ENCODE results near the gene RTRAF.

RTRAF gene

GRCh38 chr14:52049721-52050588 lies 60.6 kb downstream of the RTRAF start:
- no peak for DNase-seq (ENCODE audit: low read depth in 2 of 2)

GRCh38 chr14:52051251-52051650 lies 61.9 kb downstream of the RTRAF start:
- DNase-seq (ENCODE audit: low read depth in 2 of 2), result no peak

- DNase-seq (ENCODE audit: low read depth in 2 of 2), result no peak
Measured at GRCh38 chr14:52051871-52052270, 62.5 kb downstream of the RTRAF start.

GRCh38 chr14:52052288-52052943 lies 63.1 kb downstream of the RTRAF start:
- DNase-seq (ENCODE audit: low read depth in 2 of 2), result no peak

- DNase-seq (ENCODE audit: low read depth in 2 of 2), result no peak
Measured at GRCh38 chr14:52053044-52053443, 63.7 kb downstream of the RTRAF start.

GRCh38 chr14:52054678-52055077 lies 65.3 kb downstream of the RTRAF start:
- no peak for DNase-seq (ENCODE audit: low read depth in 2 of 2)

- DNase-seq (ENCODE audit: low read depth in 2 of 2), result no peak
Measured at GRCh38 chr14:52055167-52055566, 65.8 kb downstream of the RTRAF start.

GRCh38 chr14:52058341-52058740 lies 69.0 kb downstream of the RTRAF start:
- DNase-seq (ENCODE audit: low read depth in 2 of 2), result no peak

GRCh38 chr14:52059649-52060048 lies 70.3 kb downstream of the RTRAF start:
- DNase-seq (ENCODE audit: low read depth in 2 of 2), result no peak

- DNase-seq (ENCODE audit: low read depth in 2 of 2), result no peak
Measured at GRCh38 chr14:52060080-52060479, 70.7 kb downstream of the RTRAF start.
